Erythroblast (primary cell): ENCODE results near the gene IFI44.

Experiments
- DNase-seq, 2 experiments: peaks; one replicate each; lab custom pipeline; 2025; lab: John Stamatoyannopoulos, UW
- GATA1 ChIP-seq: IDR thresholded peaks from 2 replicates; pipeline ENCODE4 v1.6.1; 2011; ENCODE audit warnings: low read depth, mild to moderate bottlenecking, control low read depth, low read length, moderate library complexity
- POLR2A ChIP-seq: IDR thresholded peaks from 2 replicates; pipeline ENCODE4 v1.6.1; 2011; ENCODE audit warnings: mild to moderate bottlenecking, low read length

Gene IFI44, protein sequence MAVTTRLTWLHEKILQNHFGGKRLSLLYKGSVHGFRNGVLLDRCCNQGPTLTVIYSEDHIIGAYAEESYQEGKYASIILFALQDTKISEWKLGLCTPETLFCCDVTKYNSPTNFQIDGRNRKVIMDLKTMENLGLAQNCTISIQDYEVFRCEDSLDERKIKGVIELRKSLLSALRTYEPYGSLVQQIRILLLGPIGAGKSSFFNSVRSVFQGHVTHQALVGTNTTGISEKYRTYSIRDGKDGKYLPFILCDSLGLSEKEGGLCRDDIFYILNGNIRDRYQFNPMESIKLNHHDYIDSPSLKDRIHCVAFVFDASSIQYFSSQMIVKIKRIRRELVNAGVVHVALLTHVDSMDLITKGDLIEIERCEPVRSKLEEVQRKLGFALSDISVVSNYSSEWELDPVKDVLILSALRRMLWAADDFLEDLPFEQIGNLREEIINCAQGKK

GRCh38 chr1:78649628-78650027 lies at the start of gene IFI44:
Gene IFI44, plus strand, starts transcription at chr1:78649831. Its CDS starts 365 bp downstream, at chr1:78650196.
- TF ChIP-seq POLR2A (no peak), GATA1 (no peak)
- DNase-seq = peak in 1 of 2 experiments; percentile 20

DNA sequence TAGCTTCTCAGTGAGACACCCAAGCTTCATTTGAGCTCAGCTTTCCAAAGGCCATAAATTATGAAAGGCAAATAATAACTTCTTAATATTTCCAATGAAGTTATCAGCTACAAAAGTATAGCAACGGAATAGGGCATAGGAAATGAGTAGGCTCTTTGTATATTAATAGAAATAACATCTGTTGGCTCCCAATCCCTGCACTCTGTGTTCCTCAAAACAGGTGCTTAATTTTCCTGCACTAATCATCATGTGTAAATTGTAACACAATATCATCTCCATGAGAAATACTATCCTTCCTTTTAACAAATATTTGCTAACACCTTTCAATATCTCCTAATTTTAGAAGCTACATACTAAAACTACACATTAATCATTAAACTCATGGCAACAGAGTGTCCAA lies 48.6 kb upstream of the IFI44 start:
- TF ChIP-seq POLR2A (no peak), GATA1 (no peak)
- no peak for DNase-seq

- DNase-seq = no peak
- TF ChIP-seq POLR2A (no peak), GATA1 (no peak)
Observed at GRCh38 chr1:78603206-78603605, 46.4 kb upstream of the IFI44 start.

DNA sequence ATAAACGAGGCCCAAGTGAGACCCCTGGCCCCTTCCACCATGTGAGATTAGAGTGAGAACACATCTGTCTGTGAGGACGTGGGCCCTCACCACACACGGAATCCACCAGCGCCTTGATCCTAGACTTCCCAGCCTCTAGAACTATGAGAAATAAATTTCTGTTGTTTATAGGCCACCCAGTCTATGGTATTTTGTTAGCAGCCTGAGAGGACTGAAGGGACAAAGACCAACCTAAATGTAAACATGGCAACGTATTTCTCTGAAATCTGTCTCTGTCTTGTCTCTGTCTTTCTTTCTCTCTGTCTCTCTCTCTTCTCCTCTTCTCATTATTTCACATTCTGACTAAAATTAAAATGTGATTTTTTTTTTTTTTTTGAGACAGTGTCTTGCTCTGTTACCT lies 45.0 kb upstream of the IFI44 start:
- no peak for DNase-seq
- TF ChIP-seq GATA1 (no peak), POLR2A (no peak)

GRCh38 chr1:78606274-78606673 lies 43.4 kb upstream of the IFI44 start:
- TF ChIP-seq GATA1 = no peak
- TF ChIP-seq POLR2A = no peak
- DNase-seq = no peak

- TF ChIP-seq GATA1 = no peak
- peak in 1 of 2 experiments; percentile 7 for DNase-seq
Observed at GRCh38 chr1:78607334-78607927, 42.2 kb upstream of the IFI44 start.

GRCh38 chr1:78607944-78608343 lies 41.7 kb upstream of the IFI44 start:
- no peak for DNase-seq
- TF ChIP-seq GATA1 (no peak), POLR2A (no peak)

- TF ChIP-seq POLR2A (no peak), GATA1 (no peak)
- peak; percentile 65 to 76 for DNase-seq
Observed at GRCh38 chr1:78617615-78618026, 32.0 kb upstream of the IFI44 start.

DNA sequence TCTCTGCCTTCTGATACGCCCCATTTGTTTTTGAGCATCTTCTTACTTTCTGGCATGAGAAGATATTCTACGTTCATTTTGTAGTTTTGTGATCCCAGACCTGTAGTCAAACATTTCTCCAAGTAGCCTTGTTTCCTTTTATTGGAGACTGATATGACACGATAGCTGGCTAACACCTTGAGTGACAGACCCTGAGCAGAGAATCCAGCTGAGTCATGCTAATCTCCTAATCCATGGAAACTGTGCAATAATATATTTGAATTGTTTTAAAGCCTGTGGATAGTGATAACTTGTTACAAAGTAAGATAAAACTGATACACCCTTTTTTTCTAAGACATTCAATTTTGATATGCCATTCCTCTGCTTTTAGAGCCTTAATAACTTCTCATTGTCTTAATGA lies 30.6 kb upstream of the IFI44 start:
- peak; percentile 15 to 18 for DNase-seq
- TF ChIP-seq POLR2A (no peak), GATA1 (no peak)

DNA sequence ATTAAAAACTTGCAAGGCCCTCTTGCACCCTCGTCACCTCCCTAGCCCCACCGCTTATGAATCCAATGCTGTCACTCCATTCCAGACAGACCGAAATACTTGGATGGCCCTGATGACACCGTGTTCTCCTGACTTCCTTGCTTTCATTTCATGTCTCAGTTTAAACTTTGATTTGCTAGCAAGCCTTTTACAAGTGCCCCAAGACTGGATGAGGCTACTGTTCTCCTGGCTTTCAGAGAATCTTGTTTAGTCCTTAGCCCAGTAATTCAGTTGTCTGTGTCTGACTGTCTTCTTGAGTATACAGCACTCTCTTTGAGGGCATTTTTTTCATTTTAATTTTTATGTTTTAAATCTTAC lies 30.2 kb upstream of the IFI44 start:
- DNase-seq = peak; percentile 15 to 18
- TF ChIP-seq POLR2A = no peak
- no peak for TF ChIP-seq GATA1

DNA sequence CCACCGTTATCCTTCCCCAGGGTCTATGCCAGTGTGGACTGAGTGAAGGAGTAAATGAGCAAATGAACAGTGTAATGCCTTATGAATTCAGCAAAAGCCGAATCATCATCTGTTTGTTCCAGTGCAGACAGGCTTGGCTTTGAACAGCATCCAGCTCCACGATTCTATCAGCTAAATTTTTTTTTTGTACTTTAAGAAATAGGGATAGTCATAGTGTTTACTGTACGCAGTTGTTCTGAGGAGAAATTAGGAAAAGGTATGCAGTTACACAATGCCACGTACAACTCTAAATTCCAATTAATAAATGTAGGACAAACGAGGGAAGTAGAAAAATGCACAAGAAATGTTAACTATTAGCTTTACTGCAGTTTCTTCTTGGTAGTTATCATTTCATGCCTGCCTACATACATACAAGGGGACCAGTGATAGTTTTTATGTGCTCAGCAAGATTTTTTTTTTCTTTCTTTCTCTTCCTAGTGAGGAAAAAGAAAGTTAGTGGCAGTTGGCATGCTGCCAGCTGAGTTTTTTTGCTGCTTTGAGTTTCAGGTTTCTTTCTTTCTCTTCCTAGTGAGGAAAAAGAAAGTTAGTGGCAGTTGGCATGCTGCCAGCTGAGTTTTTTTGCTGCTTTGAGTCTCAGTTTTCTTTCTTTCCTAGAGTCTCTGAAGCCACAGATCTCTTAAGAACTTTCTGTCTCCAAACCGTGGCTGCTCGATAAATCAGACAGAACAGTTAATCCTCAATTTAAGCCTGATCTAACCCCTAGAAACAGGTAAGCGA lies 29.6 kb upstream of the IFI44 start, which contains the start of gene IFI44L:
Gene IFI44L (plus strand): TSS at position 646 of the 777 bp plus-strand sequence. CDS start 7,468 bp downstream, outside the sequence.
- DNase-seq = peak; percentile 10 to 28
- TF ChIP-seq POLR2A (no peak), GATA1 (no peak)

DNA sequence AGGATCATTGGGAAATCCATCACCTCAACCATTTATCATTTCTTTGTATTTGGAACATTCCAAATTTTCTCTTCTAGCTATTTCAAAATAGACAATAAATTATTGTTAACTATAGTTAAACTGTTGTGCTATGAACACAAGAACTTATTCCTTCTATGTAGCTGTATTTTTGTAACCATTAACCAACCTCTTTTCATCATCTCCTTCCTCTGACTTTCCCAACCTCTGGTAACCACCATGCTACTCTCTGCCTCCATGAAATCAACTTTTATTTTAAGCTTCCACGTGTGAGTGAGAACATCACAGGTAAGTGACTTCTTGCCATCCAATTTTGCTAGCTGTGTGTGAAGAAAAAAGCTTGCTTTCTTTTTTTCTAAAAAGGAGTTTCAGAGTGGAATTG lies 29.0 kb upstream of the IFI44 start:
- TF ChIP-seq GATA1 = no peak
- TF ChIP-seq POLR2A = no peak
- DNase-seq = no peak

- TF ChIP-seq GATA1 (no peak), POLR2A (no peak)
- DNase-seq = no peak
Observed at GRCh38 chr1:78622548-78622947, 27.1 kb upstream of the IFI44 start.

GRCh38 chr1:78624035-78624434 lies 25.6 kb upstream of the IFI44 start:
- DNase-seq = no peak
- TF ChIP-seq POLR2A = no peak
- TF ChIP-seq GATA1 = no peak

DNA sequence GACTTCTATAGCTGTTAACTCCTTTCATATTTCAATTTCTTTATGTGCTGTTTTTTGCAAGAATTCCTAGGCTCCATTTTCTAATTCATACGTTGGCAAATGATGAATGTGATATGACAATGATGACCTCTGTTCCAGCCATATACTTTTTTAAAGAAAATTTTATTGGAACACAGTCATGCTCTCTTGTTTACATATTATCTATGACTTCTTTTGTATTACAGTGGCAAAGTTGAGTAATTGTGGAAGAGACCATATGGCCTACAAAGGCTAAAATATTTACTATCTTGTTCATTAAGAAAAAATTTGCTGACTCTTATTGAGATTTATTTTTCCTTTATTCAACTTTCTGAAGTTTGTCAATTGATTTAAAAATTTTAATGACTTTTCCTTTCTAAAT lies 22.3 kb upstream of the IFI44 start:
- TF ChIP-seq GATA1 = no peak
- no peak for TF ChIP-seq POLR2A
- no peak for DNase-seq
